HepG2 (cell line): ENCODE data around the gene LOXL3. TPM values are rescaled to one million over a fixed set of nuclear protein-coding genes. Genes with fewer than 3 reads are reported as not detected.
A peak's percentile ranks its signal among the peaks of the same experiment; 100 is the strongest.

ENCODE experiments used
- CHD4 ChIP-seq: fragments of 200-600 bp; sonication (generic); IDR thresholded peaks from 2 replicates; pipeline ENCODE4 v1.7.0; 2017; ENCODE audit warnings: mild to moderate bottlenecking, low read length, borderline replicate concordance
- CTCF ChIP-seq: sonication (generic); formaldehyde crosslinking; IDR thresholded peaks from 2 replicates; pipeline ENCODE4 v1.5.0; 2020; ENCODE audit warnings: mild to moderate bottlenecking, missing genetic modification reagents, moderate library complexity
- FOXC1 ChIP-seq: sonication (generic); formaldehyde crosslinking; IDR thresholded peaks from 2 replicates; pipeline ENCODE4 v1.8.0; 2022; ENCODE audit warnings: mild to moderate bottlenecking, missing genetic modification reagents, borderline replicate concordance
- FUBP1 ChIP-seq: sonication (generic); formaldehyde crosslinking; IDR thresholded peaks from 2 replicates; pipeline ENCODE4 v1.5.1; 2020; ENCODE audit warnings: missing genetic modification reagents, mild to moderate bottlenecking, borderline replicate concordance
- IKZF5 ChIP-seq: IDR thresholded peaks from 2 replicates; pipeline ENCODE4 v1.6.1; 2018; ENCODE audit warnings: missing genetic modification reagents, mild to moderate bottlenecking, missing compliant biosample characterization
- KLF9 ChIP-seq: IDR thresholded peaks from 2 replicates; pipeline ENCODE4 v1.6.1; 2016; ENCODE audit warnings: low read depth
- RAD51 ChIP-seq: fragments of 450-650 bp; IDR thresholded peaks from 2 replicates; pipeline ENCODE4 v1.6.1; 2016; ENCODE audit warnings: borderline replicate concordance
- TEAD3 ChIP-seq: optimal IDR thresholded peaks from 2 replicates; pipeline ENCODE3; 2016; ENCODE audit warnings: borderline replicate concordance
- ZC3H13 ChIP-seq: sonication (generic); formaldehyde crosslinking; IDR thresholded peaks from 2 replicates; pipeline ENCODE4 v1.8.1; 2023; ENCODE audit warnings: mild to moderate bottlenecking, missing genetic modification reagents, moderate library complexity
- ZIK1 ChIP-seq: sonication (generic); formaldehyde crosslinking; IDR thresholded peaks from 2 replicates; pipeline ENCODE4 v1.5.0; 2020; ENCODE audit warnings: mild to moderate bottlenecking, low read depth, missing genetic modification reagents, borderline replicate concordance
- ZNF136 ChIP-seq: sonication (generic); formaldehyde crosslinking; IDR thresholded peaks from 2 replicates; pipeline ENCODE4 v1.8.1; 2022; ENCODE audit warnings: low read depth, mild to moderate bottlenecking, moderate library complexity, missing genetic modification reagents
- ZNF317 ChIP-seq: sonication (generic); formaldehyde crosslinking; IDR thresholded peaks from 2 replicates; pipeline ENCODE4 v1.5.0; 2020; ENCODE audit warnings: mild to moderate bottlenecking, missing genetic modification reagents
- ZNF331 ChIP-seq: sonication (generic); formaldehyde crosslinking; IDR thresholded peaks from 2 replicates; pipeline ENCODE4 v1.4.0; 2020; ENCODE audit warnings: missing genetic modification reagents
- polyA plus RNA-seq, 8 experiments: library from polyadenylated mRNA; depleted of rRNA in 3 of 8; stranded (reverse) in 7 of 8; unstranded in 1 of 8; fragments of >200 nt; fragmentation: Illumina TruSeq in 4 of 8; extraction: Trizol in 4 of 8; gene quantifications; 2 replicates each; pipeline versions ENCODE4 v1.2.1 to v1.2.3, GENCODE V29; 2011 to 2016; ENCODE audit warnings: low read depth in 4 of 8, missing spikeins in 1 of 8, mixed read lengths in 1 of 8; ENCODE audit not compliant: insufficient read depth in 1 of 8
- total RNA-seq, 5 experiments: library from RNA; depleted of rRNA; stranded (reverse); fragments of >200 nt; fragmentation: Illumina TruSeq; extraction: Trizol; gene quantifications; 2 replicates each; pipeline ENCODE4 v1.2.3, GENCODE V29; 2016; ENCODE audit warnings: low read depth in 1 of 5

Gene LOXL3
- total and polyA plus RNA-seq, 2 of the 13 experiments (the other 11 are each of a cell fraction or from before 2014, with no cell fraction given) = 0.55 to 6.5 TPM

- TF ChIP-seq CTCF (CRISPR knock-in tag) (0 out of 2 replicates have a peak, but pooled peaks have one; percentile 3), ZNF331 (CRISPR knock-in tag) (peak; percentile 74; the same call in 1 of the 2 replicates), ZIK1 (no peak), ZNF136 (CRISPR knock-in tag) (0 out of 2 replicates have a peak, but pooled peaks have one; percentile 65), KLF9 (CRISPR knock-in tag) (no peak), TEAD3 (CRISPR knock-in tag) (peak; percentile 93), ZC3H13 (CRISPR knock-in tag) (peak; percentile 92), IKZF5 (peak; percentile 48; the same call in 1 of the 2 replicates), FUBP1 (CRISPR knock-in tag) (peak; percentile 79; the same call in 1 of the 2 replicates), RAD51 (no peak), ZNF317 (CRISPR knock-in tag) (no peak), FOXC1 (CRISPR knock-in tag) (no peak), CHD4 (peak; percentile 86; the same call in 1 of the 2 replicates)
These were observed 64.9 kb downstream of the LOXL3 start (continued) for GRCh38 chr2:74488643-74489481.
